OCI-LY3 (cell line): ENCODE data around the gene OR5H15.

Experiments used
- H2AFZ ChIP-seq: fragments of 200-600, 300-600 bp; shearing (Covaris generic); 2 replicates; pipeline ENCODE4 v1.6.0; 2014; ENCODE audit warnings: antibody characterized with exemption, low read depth, low read length
- H3K27ac ChIP-seq: fragments of 200-600, 300-600 bp; sonication (generic); 2 replicates; pipeline ENCODE4 v1.5.1; 2014; ENCODE audit warnings: mild to moderate bottlenecking, low read length, moderate library complexity, mixed read lengths
- H3K27me3 ChIP-seq: fragments of 200-600, 300-600 bp; sonication (generic); 2 replicates; pipeline ENCODE4 v1.6.1; 2014; ENCODE audit warnings: low read depth, low read length, mixed read lengths
- H3K36me3 ChIP-seq: fragments of 200-600, 300-600 bp; sonication (generic); replicated peaks from 2 replicates; pipeline ENCODE3; 2014; ENCODE audit warnings: low read depth, low read length, mixed read lengths
- H3K4me1 ChIP-seq: fragments of 300-600, 200-600 bp; sonication (generic); 2 replicates; pipeline ENCODE4 v1.6.1; 2014; ENCODE audit warnings: low read length, mixed read lengths
- H3K4me2 ChIP-seq: fragments of 200-600, 300-600 bp; sonication (generic); 2 replicates; pipeline ENCODE4 v1.6.1; 2014; ENCODE audit warnings: low read length, mixed read lengths
- H3K4me3 ChIP-seq: fragments of 300-600, 200-600 bp; sonication (generic); 2 replicates; pipeline ENCODE4 v1.5.1; 2014; ENCODE audit warnings: antibody characterized with exemption, mild to moderate bottlenecking, low read length, moderate library complexity
- H3K79me2 ChIP-seq: fragments of 300-600, 200-600 bp; shearing (Covaris generic); 2 replicates; pipeline ENCODE4 v1.6.1; 2014; ENCODE audit warnings: mild to moderate bottlenecking, low read length, mixed read lengths
- H3K9ac ChIP-seq: fragments of 300-600, 200-600 bp; shearing (Covaris generic); 2 replicates; pipeline ENCODE4 v1.6.0; 2014; ENCODE audit warnings: mild to moderate bottlenecking, low read length, moderate library complexity
- H3K9me3 ChIP-seq: fragments of 200-600, 300-600 bp; shearing (Covaris generic); 2 replicates; pipeline ENCODE4 v1.6.1; 2014; ENCODE audit warnings: low read length, mixed read lengths; ENCODE audit not compliant: insufficient read depth
- H4K20me1 ChIP-seq: fragments of 200-600, 300-600 bp; sonication (generic); 2 replicates; pipeline ENCODE4 v1.6.1; 2016; ENCODE audit warnings: low read length, mixed read lengths; ENCODE audit not compliant: insufficient read depth
- CTCF ChIP-seq: fragments of 200-600, 300-600 bp; sonication (generic); IDR thresholded peaks from 2 replicates; pipeline ENCODE4 v1.5.1; 2014; ENCODE audit warnings: antibody characterized with exemption, low read length, low read depth
- EZH2phosphoT487 ChIP-seq: fragments of 200-600 bp; shearing (Covaris generic); IDR thresholded peaks from 2 replicates; pipeline ENCODE4 v1.6.1; 2018; ENCODE audit warnings: antibody characterized with exemption, mixed run types, low read depth

Gene OR5H15

GRCh38 chr3:98209244-98209643, 42.7 kb downstream of the OR5H15 start:
- H3K4me1 ChIP-seq: no peaks in the 10 kb centered on the region
- no peak overlapping the region for H3K9ac ChIP-seq
- no peaks in the 10 kb centered on the region for H3K36me3 ChIP-seq
- H3K4me2 ChIP-seq: no peak overlapping the region
- H4K20me1 ChIP-seq: no peaks in the 10 kb centered on the region
- H3K4me3 ChIP-seq: no peak overlapping the region
- no peaks in the 10 kb centered on the region for H3K79me2 ChIP-seq
- TF ChIP-seq EZH2phosphoT487: no peak
- TF ChIP-seq CTCF: no peak
- no peaks in the 10 kb centered on the region for H3K27me3 ChIP-seq
- H2AFZ ChIP-seq: no peak overlapping the region
- H3K9me3 ChIP-seq: no peaks in the 10 kb centered on the region
- no peak overlapping the region for H3K27ac ChIP-seq

DNA sequence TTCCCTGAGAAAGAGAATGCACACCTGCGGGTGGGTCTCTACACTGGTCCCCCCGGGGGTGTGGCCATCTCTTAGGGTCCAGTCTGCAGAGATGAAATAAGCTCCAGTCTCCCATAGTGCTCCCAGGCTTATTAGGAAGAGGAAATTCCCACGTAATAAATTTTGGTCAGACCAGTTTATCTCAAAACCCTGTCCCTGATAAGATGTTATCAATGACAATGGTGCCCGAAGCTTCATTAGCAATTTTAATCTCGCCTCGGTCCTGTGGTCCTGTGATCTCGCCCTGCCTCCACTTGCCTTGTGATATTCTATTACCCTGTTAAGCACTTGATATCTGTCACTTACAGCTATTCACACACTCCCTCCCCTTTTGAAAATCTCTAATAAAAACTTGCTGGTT, 46.8 kb downstream of the OR5H15 start:
- Histone ChIP-seq H3K79me2 (no peaks in the 10 kb centered on the region), H3K9ac (no peak overlapping the region), H4K20me1 (no peaks in the 10 kb centered on the region), H3K4me2 (no peak overlapping the region), H3K9me3 (no peaks in the 10 kb centered on the region), H3K36me3 (no peaks in the 10 kb centered on the region), H3K4me1 (no peaks in the 10 kb centered on the region), H3K4me3 (no peak overlapping the region), H3K27ac (no peak overlapping the region), H2AFZ (no peak overlapping the region), H3K27me3 (no peaks in the 10 kb centered on the region)
- no peak for TF ChIP-seq CTCF
- no peak for TF ChIP-seq EZH2phosphoT487

DNA sequence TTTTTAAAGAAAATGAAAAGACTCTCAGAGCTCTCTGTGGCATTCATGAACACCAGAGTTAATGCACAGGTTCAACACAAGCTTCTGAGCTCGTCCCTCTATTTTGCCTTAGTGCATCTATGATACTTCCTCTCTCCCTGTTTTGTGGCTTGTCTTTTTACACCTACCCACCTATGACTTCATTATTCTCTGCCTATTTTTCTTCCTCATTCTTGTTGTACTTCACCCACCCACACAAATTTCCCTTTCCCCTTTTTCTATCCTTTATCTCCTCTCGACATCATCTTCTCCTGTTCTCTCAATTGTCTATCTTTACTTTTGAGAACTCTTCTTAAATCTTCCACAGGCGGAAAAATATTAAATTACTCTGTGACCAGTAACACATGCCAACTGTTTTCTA, 48.6 kb downstream of the OR5H15 start:
- Histone ChIP-seq H3K4me2 (no peak overlapping the region), H3K9me3 (no peaks in the 10 kb centered on the region), H3K79me2 (no peaks in the 10 kb centered on the region), H3K9ac (no peak overlapping the region), H3K27ac (no peak overlapping the region), H2AFZ (no peak overlapping the region), H3K27me3 (no peaks in the 10 kb centered on the region), H3K4me1 (no peaks in the 10 kb centered on the region), H3K4me3 (no peak overlapping the region), H3K36me3 (no peaks in the 10 kb centered on the region), H4K20me1 (no peaks in the 10 kb centered on the region)
- TF ChIP-seq CTCF: no peak
